22Rv1 (cell line): ENCODE measurements around the gene LRRC49.

Experiments
- CTCF ChIP-seq: fragments of 450-650 bp; IDR thresholded peaks from 2 replicates; pipeline ENCODE4 v1.5.1; 2017; ENCODE audit warnings: mild to moderate bottlenecking
- ZFX ChIP-seq: fragments of 450-650 bp; IDR thresholded peaks from 2 replicates; pipeline ENCODE4 v1.6.1; 2017; ENCODE audit warnings: antibody characterized with exemption, borderline replicate concordance

- TF ChIP-seq CTCF (no peak), ZFX (no peak)
These were observed 62.5 kb downstream of the LRRC49 start for GRCh38 chr15:70955151-70955550.
